CD14-positive monocyte (primary cell): Measurements from ENCODE around the gene ZNF608. TPM values are rescaled to one million over a fixed set of nuclear protein-coding genes. Genes with fewer than 3 reads are reported as not detected.

Experiments used
- DNase-seq, 3 donors: peaks; one replicate each; pipeline ENCODE4 v3.0.0-alpha.2; 2011 to 2022
- H2AFZ ChIP-seq: 2 replicates; pipeline ENCODE4 v1.6.0; 2012; ENCODE audit warnings: mild to moderate bottlenecking, low read depth, low read length, inconsistent platforms; ENCODE audit not compliant: insufficient read depth, poor library complexity, severe bottlenecking
- H3K27ac ChIP-seq, 2 donors: 1 replicate in 1 of 2; 2 replicates in 1 of 2; pipeline ENCODE4 v1.5.1; 2012 to 2013; ENCODE audit warnings: low read length in 2 of 2, control low read depth in 1 of 2, inconsistent platforms in 1 of 2, low read depth in 1 of 2, mild to moderate bottlenecking in 1 of 2
- H3K27me3 ChIP-seq, 2 donors: one replicate each; pipeline versions ENCODE4 v1.6.0 to v1.6.1; 2011 to 2013; ENCODE audit warnings: low read length in 2 of 2; ENCODE audit not compliant: control insufficient read depth in 2 of 2, insufficient read depth in 2 of 2
- H3K36me3 ChIP-seq, 2 donors: replicated peaks in 1 of 2; 1 replicate in 1 of 2; 2 replicates in 1 of 2; pipeline versions ENCODE4 v1.5.1 to v1.6.1; 2012 to 2013; ENCODE audit warnings: low read length in 2 of 2, control low read depth in 1 of 2, inconsistent platforms in 1 of 2, mild to moderate bottlenecking in 1 of 2; ENCODE audit not compliant: insufficient read depth in 2 of 2, control insufficient read depth in 1 of 2
- H3K4me1 ChIP-seq, 2 donors: 1 replicate in 1 of 2; 2 replicates in 1 of 2; pipeline versions ENCODE4 v1.5.1 to v1.6.1; 2012 to 2013; ENCODE audit warnings: low read length in 2 of 2, control low read depth in 1 of 2, inconsistent platforms in 1 of 2, mild to moderate bottlenecking in 1 of 2, moderate library complexity in 1 of 2; ENCODE audit not compliant: insufficient read depth in 2 of 2, control insufficient read depth in 1 of 2
- H3K4me2 ChIP-seq: replicated peaks from 2 replicates; pipeline ENCODE3; 2012; ENCODE audit warnings: low read length, moderate library complexity, mild to moderate bottlenecking; ENCODE audit not compliant: poor library complexity, severe bottlenecking; ENCODE audit errors: extremely low read depth
- H3K4me3 ChIP-seq, 3 experiments: fragments of 200-600 bp in 1 of 3; sonication (generic) in 1 of 3; replicated peaks in 1 of 3; 1 replicate in 2 of 3; 2 replicates in 1 of 3; pipeline ENCODE4 v1.5.1; 2011 to 2013; ENCODE audit warnings: low read length in 3 of 3, mild to moderate bottlenecking in 3 of 3, control low read depth in 2 of 3, low read depth in 2 of 3, inconsistent platforms in 1 of 3, moderate library complexity in 1 of 3
- H3K79me2 ChIP-seq: 2 replicates; pipeline ENCODE4 v1.6.0; 2012; ENCODE audit warnings: mild to moderate bottlenecking, control low read depth, inconsistent platforms, low read length, moderate library complexity; ENCODE audit not compliant: insufficient read depth
- H3K9ac ChIP-seq: 2 replicates; pipeline ENCODE4 v1.6.0; 2017; ENCODE audit warnings: low read length, mild to moderate bottlenecking; ENCODE audit not compliant: insufficient read depth, poor library complexity, severe bottlenecking
- H3K9me3 ChIP-seq, 2 donors: replicated peaks in 1 of 2; 1 replicate in 1 of 2; 2 replicates in 1 of 2; pipeline versions ENCODE4 v1.5.1 to v1.6.1; 2012 to 2013; ENCODE audit warnings: low read length in 2 of 2, control low read depth in 1 of 2; ENCODE audit not compliant: control insufficient read depth in 1 of 2, insufficient read depth in 1 of 2
- H4K20me1 ChIP-seq: 2 replicates; pipeline ENCODE4 v1.6.0; 2012; ENCODE audit warnings: mild to moderate bottlenecking, low read length, control low read depth, moderate library complexity; ENCODE audit not compliant: insufficient read depth
- H3K27ac Mint-ChIP-seq, 7 donors: one replicate each; pipeline ENCODE4 v1.8.0; 2020; ENCODE audit warnings: mild to moderate bottlenecking in 7 of 7, mixed read lengths in 7 of 7, moderate library complexity in 6 of 7, inconsistent platforms in 2 of 7
- H3K27me3 Mint-ChIP-seq, 3 donors: one replicate each; pipeline ENCODE4 v1.8.0; 2021 to 2022; ENCODE audit warnings: low read depth in 3 of 3, mild to moderate bottlenecking in 3 of 3, mixed read lengths in 3 of 3, moderate library complexity in 3 of 3, inconsistent platforms in 1 of 3
- H3K36me3 Mint-ChIP-seq, 2 donors: one replicate each; pipeline ENCODE4 v1.8.0; 2020; ENCODE audit warnings: mixed read lengths in 2 of 2, inconsistent platforms in 1 of 2, mild to moderate bottlenecking in 1 of 2
- H3K4me1 Mint-ChIP-seq: one replicate; pipeline ENCODE4 v1.8.0; 2020; ENCODE audit warnings: mild to moderate bottlenecking, mixed read lengths
- H3K4me3 Mint-ChIP-seq, 2 donors: one replicate each; pipeline ENCODE4 v1.8.0; 2020; ENCODE audit warnings: mild to moderate bottlenecking in 2 of 2, mixed read lengths in 2 of 2, moderate library complexity in 1 of 2
- H3K9me3 Mint-ChIP-seq, 7 donors: one replicate each; pipeline ENCODE4 v1.8.0; 2020 to 2022; ENCODE audit warnings: mixed read lengths in 7 of 7, mild to moderate bottlenecking in 6 of 7, moderate library complexity in 6 of 7, inconsistent platforms in 2 of 7
- WGBS: methylation state at CpG from one replicate; pipeline ENCODE4 v1.1.5; 2013; ENCODE audit warnings: missing lambda C conversion rate; ENCODE audit not compliant: insufficient coverage; 5-methylcytosine and 5-hydroxymethylcytosine counted together
- intact Hi-C, 2 donors: fragments of 100-400 bp; cut with micrococcal nuclease; formaldehyde crosslinking; loops; one replicate each; pipeline versions ENCODE4 v1.15.0 to v1.15.1; 2023
- polyA plus RNA-seq, 3 donors: library from polyadenylated mRNA; depleted of rRNA in 1 of 3; unstranded in 2 of 3; stranded (reverse) in 1 of 3; fragments of 300-500 nt in 2 of 3; fragments of >200 nt in 1 of 3; fragmentation: Illumina TruSeq in 2 of 3; gene quantifications; 1 replicate in 2 of 3; 2 replicates in 1 of 3; pipeline ENCODE4 v1.2.3, GENCODE V29; 2012 to 2021
- TF ChIP-seq, protein P1 (sequence below): fragments of 200-600 bp; IDR thresholded peaks from one replicate; pipeline ENCODE4 v1.8.0; 2022; ENCODE audit warnings: antibody characterized with exemption, mild to moderate bottlenecking

Gene ZNF608
- polyA plus RNA-seq, 3 donors = 0.05 TPM; not detected in 2

DNA sequence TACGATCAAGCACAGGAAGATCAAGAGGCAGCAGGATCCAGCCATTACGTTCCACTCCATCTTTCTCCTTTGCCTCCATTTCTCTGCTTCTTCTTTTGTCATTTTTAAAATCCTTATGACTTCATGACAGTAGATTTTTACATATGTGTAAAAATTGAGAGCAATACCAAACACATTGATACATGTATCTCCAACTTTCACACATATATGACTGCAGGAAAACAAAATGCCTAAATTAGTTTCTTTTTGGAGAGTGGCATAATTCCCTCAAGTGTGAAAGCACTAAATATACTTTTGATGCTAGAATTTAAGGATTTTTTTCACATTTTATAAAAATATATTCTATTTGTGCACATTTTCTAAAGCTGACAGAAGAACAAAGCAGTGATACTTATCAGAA, 8.6 kb upstream of the ZNF608 start:
- Histone ChIP-seq H3K4me3 (no peak overlapping the region), H3K36me3 (no peaks in the 10 kb centered on the region), H3K27ac (no peak overlapping the region), H3K79me2 (no peaks in the 10 kb centered on the region), H4K20me1 (no peaks in the 10 kb centered on the region), H2AFZ (no peak overlapping the region), H3K9me3 (no peaks in the 10 kb centered on the region), H3K9ac (no peak overlapping the region), H3K27me3 (no peaks in the 10 kb centered on the region), H3K4me1 (no peaks in the 10 kb centered on the region), H3K4me2 (no peak overlapping the region)
- Mint-ChIP-seq H3K4me1 (no peaks in the 10 kb centered on the region), H3K27ac (no peak overlapping the region), H3K27me3 (peaks cover 2 to 7% (median 2%) of the 10 kb centered on the region in 3 donors), H3K4me3 (no peak overlapping the region), H3K9me3 (no peaks in the 10 kb centered on the region), H3K36me3 (no peaks in the 10 kb centered on the region)
- TF ChIP-seq, protein P1, sequence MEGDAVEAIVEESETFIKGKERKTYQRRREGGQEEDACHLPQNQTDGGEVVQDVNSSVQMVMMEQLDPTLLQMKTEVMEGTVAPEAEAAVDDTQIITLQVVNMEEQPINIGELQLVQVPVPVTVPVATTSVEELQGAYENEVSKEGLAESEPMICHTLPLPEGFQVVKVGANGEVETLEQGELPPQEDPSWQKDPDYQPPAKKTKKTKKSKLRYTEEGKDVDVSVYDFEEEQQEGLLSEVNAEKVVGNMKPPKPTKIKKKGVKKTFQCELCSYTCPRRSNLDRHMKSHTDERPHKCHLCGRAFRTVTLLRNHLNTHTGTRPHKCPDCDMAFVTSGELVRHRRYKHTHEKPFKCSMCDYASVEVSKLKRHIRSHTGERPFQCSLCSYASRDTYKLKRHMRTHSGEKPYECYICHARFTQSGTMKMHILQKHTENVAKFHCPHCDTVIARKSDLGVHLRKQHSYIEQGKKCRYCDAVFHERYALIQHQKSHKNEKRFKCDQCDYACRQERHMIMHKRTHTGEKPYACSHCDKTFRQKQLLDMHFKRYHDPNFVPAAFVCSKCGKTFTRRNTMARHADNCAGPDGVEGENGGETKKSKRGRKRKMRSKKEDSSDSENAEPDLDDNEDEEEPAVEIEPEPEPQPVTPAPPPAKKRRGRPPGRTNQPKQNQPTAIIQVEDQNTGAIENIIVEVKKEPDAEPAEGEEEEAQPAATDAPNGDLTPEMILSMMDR = no peak
- WGBS = no CpG with 5 or more reads among the region's 2 CpGs
- DNase-seq = no peak
- intact Hi-C loops = no loop called here

DNA sequence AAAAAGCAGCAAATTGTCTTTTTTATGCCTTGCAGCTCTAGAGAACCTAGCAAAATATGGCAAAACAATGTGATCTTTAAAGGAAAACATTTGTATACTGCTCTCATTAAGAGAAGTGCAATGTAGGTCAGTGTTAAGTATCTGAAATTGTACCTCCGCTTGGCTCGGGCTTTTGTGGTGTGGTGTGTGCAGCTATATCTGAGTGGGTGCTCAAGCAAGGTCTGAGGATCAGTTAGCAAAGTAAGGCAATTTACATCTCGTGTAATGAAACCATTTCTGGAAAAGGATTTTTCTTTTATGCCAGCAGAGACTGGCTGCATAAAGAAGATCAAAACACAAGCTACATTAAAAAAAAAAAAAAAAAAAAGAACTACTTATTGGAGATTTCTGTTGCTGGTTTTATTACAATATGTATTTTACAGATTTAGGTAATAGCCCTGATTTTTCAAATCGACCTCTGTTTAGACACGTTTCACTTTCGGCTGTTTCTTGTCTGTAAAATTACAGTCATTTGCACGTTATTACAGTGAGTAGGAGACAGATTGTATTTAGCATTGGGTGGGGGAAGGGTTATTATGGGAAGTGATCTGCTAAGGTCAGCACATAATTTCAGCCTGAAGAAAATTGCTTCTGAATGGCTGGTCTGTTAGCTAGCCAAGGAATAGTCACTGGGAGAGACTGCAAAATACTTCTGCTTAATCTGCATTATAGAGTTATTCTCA, 7.9 kb upstream of the ZNF608 start:
- no peak overlapping the region for H3K4me3 ChIP-seq
- TF ChIP-seq, protein P1 = no peak
- H3K9me3 Mint-ChIP-seq = no peaks in the 10 kb centered on the region
- intact Hi-C loops = no loop called here
- no peaks in the 10 kb centered on the region for H3K79me2 ChIP-seq
- no peak overlapping the region for H2AFZ ChIP-seq
- H4K20me1 ChIP-seq = no peaks in the 10 kb centered on the region
- H3K27me3 ChIP-seq = peaks cover 0 to 2% of the 10 kb centered on the region in 2 donors
- WGBS = 98% methylated on average over 5 of the region's 7 CpGs
- H3K27me3 Mint-ChIP-seq = peaks cover 2 to 7% (median 3%) of the 10 kb centered on the region in 3 donors
- no peaks in the 10 kb centered on the region for H3K36me3 Mint-ChIP-seq
- H3K4me1 Mint-ChIP-seq = peaks cover 3% of the 10 kb centered on the region
- no peak for DNase-seq
- no peak overlapping the region for H3K4me3 Mint-ChIP-seq
- H3K9ac ChIP-seq = no peak overlapping the region
- no peak overlapping the region for H3K4me2 ChIP-seq
- H3K4me1 ChIP-seq = peaks cover under 1% of the 10 kb centered on the region in 2 donors
- H3K27ac ChIP-seq = no peak overlapping the region
- no peaks in the 10 kb centered on the region for H3K36me3 ChIP-seq
- H3K9me3 ChIP-seq = no peaks in the 10 kb centered on the region
- H3K27ac Mint-ChIP-seq = no peak overlapping the region
